Mesendoderm (in vitro differentiated cells): Measurements from ENCODE around the gene CCBE1.

ENCODE experiments used
- DNase-seq: peaks from one replicate; pipeline ENCODE4 v3.0.0; 2013
- H2AK5ac ChIP-seq: 2 replicates; pipeline ENCODE4 v1.6.1; 2013; ENCODE audit warnings: low read length, inconsistent platforms
- H2BK120ac ChIP-seq: 2 replicates; pipeline ENCODE4 v1.6.1; 2013; ENCODE audit warnings: low read depth, mild to moderate bottlenecking, low read length, moderate library complexity, mixed read lengths
- H2BK15ac ChIP-seq: replicated peaks from 2 replicates; pipeline ENCODE4 v1.6.1; 2013; ENCODE audit warnings: low read depth, mild to moderate bottlenecking, moderate library complexity
- H2BK5ac ChIP-seq: 2 replicates; pipeline ENCODE4 v1.6.1; 2013; ENCODE audit warnings: low read length, inconsistent platforms
- H3K18ac ChIP-seq: 2 replicates; pipeline ENCODE4 v1.6.1; 2013; ENCODE audit warnings: mild to moderate bottlenecking, low read length, mixed read lengths
- H3K23ac ChIP-seq: one replicate; pipeline ENCODE4 v1.6.1; 2013; ENCODE audit warnings: low read length
- H3K27ac ChIP-seq: 2 replicates; pipeline ENCODE4 v1.5.1; 2013; ENCODE audit warnings: low read depth, mild to moderate bottlenecking, inconsistent platforms, low read length, moderate library complexity
- H3K27me3 ChIP-seq: 2 replicates; pipeline ENCODE4 v1.6.1; 2013; ENCODE audit warnings: low read length, control low read depth, mild to moderate bottlenecking, inconsistent platforms; ENCODE audit not compliant: insufficient read depth, poor library complexity
- H3K36me3 ChIP-seq: 2 replicates; pipeline ENCODE4 v1.6.1; 2013; ENCODE audit warnings: low read length, inconsistent platforms; ENCODE audit not compliant: control insufficient read depth, insufficient read depth
- H3K4ac ChIP-seq: one replicate; pipeline ENCODE4 v1.6.1; 2013; ENCODE audit warnings: low read depth, mild to moderate bottlenecking, low read length, moderate library complexity
- H3K4me1 ChIP-seq: 2 replicates; pipeline ENCODE4 v1.6.1; 2013; ENCODE audit warnings: low read depth, low read length, inconsistent platforms; ENCODE audit not compliant: control insufficient read depth
- H3K4me2 ChIP-seq: 2 replicates; pipeline ENCODE4 v1.6.1; 2013; ENCODE audit warnings: low read length
- H3K4me3 ChIP-seq: 2 replicates; pipeline ENCODE4 v1.5.1; 2013; ENCODE audit warnings: mild to moderate bottlenecking, low read length
- H3K56ac ChIP-seq: one replicate; pipeline ENCODE4 v1.6.1; 2013; ENCODE audit warnings: low read length
- H3K79me1 ChIP-seq: 2 replicates; pipeline ENCODE4 v1.6.1; 2013; ENCODE audit warnings: low read length, inconsistent platforms
- H3K79me2 ChIP-seq: 2 replicates; pipeline ENCODE4 v1.6.1; 2013; ENCODE audit warnings: mild to moderate bottlenecking, low read length; ENCODE audit not compliant: control insufficient read depth, insufficient read depth
- H3K9ac ChIP-seq: 2 replicates; pipeline ENCODE4 v1.6.1; 2013; ENCODE audit warnings: low read length, inconsistent platforms
- H4K5ac ChIP-seq: one replicate; pipeline ENCODE4 v1.6.1; 2013; ENCODE audit warnings: low read length
- H4K8ac ChIP-seq: one replicate; pipeline ENCODE4 v1.6.1; 2013; ENCODE audit warnings: low read depth, mild to moderate bottlenecking, control low read depth, low read length, moderate library complexity
- WGBS: extraction: QIAGEN DNeasy Blood & Tissue Kit; methylation state at CpG from one replicate; pipeline ENCODE4 v1.1.7; 2013; ENCODE audit warnings: low lambda C conversion rate, missing lambda C conversion rate; ENCODE audit not compliant: insufficient coverage; ENCODE audit errors: extremely low coverage; 5-methylcytosine and 5-hydroxymethylcytosine counted together

Gene CCBE1

GRCh38 chr18:59729781-59730180 lies 32.6 kb upstream of the CCBE1 start:
- Histone ChIP-seq H2AK5ac (no peak overlapping the region), H2BK15ac (no peak overlapping the region), H3K27ac (no peak overlapping the region), H3K4me1 (no peaks in the 10 kb centered on the region), H3K9ac (no peak overlapping the region), H3K23ac (no peak overlapping the region), H3K18ac (no peak overlapping the region), H4K8ac (no peak overlapping the region), H3K79me1 (no peaks in the 10 kb centered on the region), H3K36me3 (no peaks in the 10 kb centered on the region), H3K4me3 (no peak overlapping the region), H3K4me2 (no peak overlapping the region), H2BK5ac (no peak overlapping the region), H4K5ac (no peak overlapping the region), H2BK120ac (no peak overlapping the region), H3K4ac (no peak overlapping the region), H3K79me2 (no peaks in the 10 kb centered on the region), H3K56ac (no peak overlapping the region), H3K27me3 (no peaks in the 10 kb centered on the region)
- DNase-seq: no peak
- WGBS: no CpG with 5 or more reads among the region's 3 CpGs

DNA sequence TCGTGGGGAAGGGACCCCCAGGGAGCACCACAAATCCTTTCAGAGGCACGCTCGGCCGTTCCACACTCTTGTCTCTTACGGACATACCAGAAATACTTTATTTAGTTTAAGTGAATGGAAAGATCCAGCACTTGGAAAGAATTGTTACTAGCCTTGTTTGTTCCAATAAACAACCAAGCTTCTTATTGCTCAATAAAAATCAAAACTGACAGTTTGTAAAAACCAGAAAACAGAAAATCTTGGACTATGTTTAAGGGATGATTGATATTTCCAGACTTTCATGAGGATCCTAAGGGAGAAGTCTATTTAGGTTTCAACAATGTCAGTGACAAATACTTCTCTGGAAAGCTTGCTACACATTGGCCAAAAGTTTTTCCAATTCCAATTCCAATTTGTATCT lies 31.6 kb upstream of the CCBE1 start:
- Histone ChIP-seq H4K8ac (no peak overlapping the region), H3K18ac (no peak overlapping the region), H2AK5ac (no peak overlapping the region), H3K4ac (no peak overlapping the region), H3K79me1 (no peaks in the 10 kb centered on the region), H2BK15ac (no peak overlapping the region), H4K5ac (no peak overlapping the region), H3K23ac (no peak overlapping the region), H3K79me2 (no peaks in the 10 kb centered on the region), H3K56ac (no peak overlapping the region), H2BK120ac (no peak overlapping the region), H3K36me3 (no peaks in the 10 kb centered on the region), H3K27ac (no peak overlapping the region), H2BK5ac (no peak overlapping the region), H3K4me1 (no peaks in the 10 kb centered on the region), H3K4me2 (no peak overlapping the region), H3K4me3 (no peak overlapping the region), H3K27me3 (no peaks in the 10 kb centered on the region), H3K9ac (no peak overlapping the region)
- WGBS: no CpG with 5 or more reads among the region's 5 CpGs
- no peak for DNase-seq

- no peak overlapping the region for H3K56ac ChIP-seq
- H2BK120ac ChIP-seq: no peak overlapping the region
- no peak overlapping the region for H4K8ac ChIP-seq
- H3K27ac ChIP-seq: no peak overlapping the region
- no peaks in the 10 kb centered on the region for H3K4me1 ChIP-seq
- no peak overlapping the region for H2BK5ac ChIP-seq
- H2BK15ac ChIP-seq: no peak overlapping the region
- no peak for DNase-seq
- H3K4ac ChIP-seq: no peak overlapping the region
- no peaks in the 10 kb centered on the region for H3K36me3 ChIP-seq
- no peak overlapping the region for H3K9ac ChIP-seq
- no peaks in the 10 kb centered on the region for H3K79me2 ChIP-seq
- H3K79me1 ChIP-seq: no peaks in the 10 kb centered on the region
- H3K23ac ChIP-seq: no peak overlapping the region
- H2AK5ac ChIP-seq: no peak overlapping the region
- H3K18ac ChIP-seq: no peak overlapping the region
- no peak overlapping the region for H3K4me2 ChIP-seq
- no peaks in the 10 kb centered on the region for H3K27me3 ChIP-seq
- no peak overlapping the region for H3K4me3 ChIP-seq
- no peak overlapping the region for H4K5ac ChIP-seq
Observed at GRCh38 chr18:59725142-59725541, 27.9 kb upstream of the CCBE1 start.

DNA sequence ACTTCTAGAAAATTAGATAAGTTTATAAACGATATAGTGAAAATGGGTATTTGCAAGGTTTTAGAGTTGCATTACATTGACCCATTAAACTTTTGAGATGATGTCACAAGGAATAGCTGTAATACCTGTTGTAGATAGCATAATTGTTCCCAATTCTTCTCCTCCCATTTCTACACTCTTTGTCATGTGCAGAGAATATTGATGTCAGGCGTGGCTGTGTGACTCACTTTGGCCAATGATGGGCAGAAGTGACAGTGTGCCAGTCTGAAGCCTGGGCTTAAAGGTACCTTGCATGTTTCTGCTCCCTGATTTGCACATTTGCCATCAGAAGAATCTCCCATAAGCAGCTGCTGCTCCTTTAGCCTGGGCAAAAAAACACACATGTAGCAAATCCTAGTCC lies 26.9 kb upstream of the CCBE1 start:
- no peak overlapping the region for H4K8ac ChIP-seq
- 100% methylated on average over 1 of the region's 2 CpGs for WGBS
- no peak overlapping the region for H3K27ac ChIP-seq
- no peaks in the 10 kb centered on the region for H3K27me3 ChIP-seq
- DNase-seq: no peak
- no peak overlapping the region for H3K9ac ChIP-seq
- no peak overlapping the region for H3K23ac ChIP-seq
- no peak overlapping the region for H3K4me2 ChIP-seq
- no peak overlapping the region for H2BK5ac ChIP-seq
- H2BK15ac ChIP-seq: no peak overlapping the region
- no peak overlapping the region for H3K4ac ChIP-seq
- H4K5ac ChIP-seq: no peak overlapping the region
- no peak overlapping the region for H2BK120ac ChIP-seq
- H3K4me1 ChIP-seq: no peaks in the 10 kb centered on the region
- no peak overlapping the region for H2AK5ac ChIP-seq
- H3K79me2 ChIP-seq: no peaks in the 10 kb centered on the region
- no peak overlapping the region for H3K56ac ChIP-seq
- H3K4me3 ChIP-seq: no peak overlapping the region
- no peaks in the 10 kb centered on the region for H3K79me1 ChIP-seq
- H3K36me3 ChIP-seq: no peaks in the 10 kb centered on the region
- H3K18ac ChIP-seq: no peak overlapping the region

DNA sequence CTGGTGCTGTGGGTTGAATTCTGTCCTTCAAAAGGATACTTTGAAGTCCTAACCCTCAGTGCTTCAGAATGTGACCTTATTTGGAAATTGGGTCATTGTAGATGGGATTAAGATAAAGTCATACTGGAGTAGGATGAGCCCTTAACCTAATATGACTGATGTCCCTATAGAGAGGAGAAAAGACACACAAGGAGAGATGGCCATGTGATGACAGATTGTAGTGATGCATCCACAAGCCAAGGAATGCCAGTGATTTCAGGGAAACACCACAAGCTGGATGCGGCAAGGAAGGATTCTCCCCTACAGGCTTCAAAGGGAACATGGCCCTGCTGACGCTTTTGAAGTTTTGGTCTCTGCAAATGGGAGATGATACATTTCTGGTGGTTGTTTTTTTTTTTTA lies 24.7 kb upstream of the CCBE1 start:
- no peaks in the 10 kb centered on the region for H3K27me3 ChIP-seq
- no peaks in the 10 kb centered on the region for H3K79me2 ChIP-seq
- no CpG with 5 or more reads among the region's 2 CpGs for WGBS

DNA sequence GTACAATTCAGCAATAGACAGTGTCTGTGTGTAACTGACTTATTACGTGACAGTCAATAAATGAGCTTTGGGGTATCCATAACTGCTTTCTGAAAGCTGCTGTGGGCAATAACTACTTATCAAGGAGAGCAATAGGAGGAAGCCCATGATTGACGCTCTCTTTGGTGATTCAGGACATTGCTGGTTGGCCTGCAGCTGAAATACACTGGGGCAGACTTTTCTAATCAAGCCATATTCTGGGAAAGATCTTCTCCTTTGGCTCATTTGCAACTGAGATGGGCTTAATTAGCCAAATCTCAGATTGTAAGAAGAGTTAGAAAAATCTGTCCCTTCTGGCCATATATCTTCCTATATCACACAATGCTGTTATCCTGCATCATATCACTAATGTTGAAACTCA lies 24.0 kb upstream of the CCBE1 start:
- no peak for DNase-seq
- Histone ChIP-seq H3K4me2 (no peak overlapping the region), H3K27me3 (no peaks in the 10 kb centered on the region), H2BK5ac (no peak overlapping the region), H3K23ac (no peak overlapping the region), H3K79me1 (no peaks in the 10 kb centered on the region), H3K36me3 (no peaks in the 10 kb centered on the region), H2BK120ac (no peak overlapping the region), H4K8ac (no peak overlapping the region), H2AK5ac (no peak overlapping the region), H3K18ac (no peak overlapping the region), H4K5ac (no peak overlapping the region), H3K4me3 (no peak overlapping the region), H3K4me1 (no peaks in the 10 kb centered on the region), H3K4ac (no peak overlapping the region), H3K79me2 (no peaks in the 10 kb centered on the region), H3K56ac (no peak overlapping the region), H3K9ac (no peak overlapping the region), H2BK15ac (no peak overlapping the region), H3K27ac (no peak overlapping the region)
- no CpG with 5 or more reads among the region's 2 CpGs for WGBS

More for the DNA sequence above, 24.7 kb upstream of the CCBE1 start:
- Histone ChIP-seq H3K18ac (no peak overlapping the region), H3K4me3 (no peak overlapping the region), H3K4ac (no peak overlapping the region), H3K23ac (no peak overlapping the region), H3K4me2 (no peak overlapping the region), H3K79me1 (no peaks in the 10 kb centered on the region), H2BK15ac (no peak overlapping the region), H3K56ac (no peak overlapping the region), H4K8ac (no peak overlapping the region), H3K4me1 (no peaks in the 10 kb centered on the region), H3K36me3 (no peaks in the 10 kb centered on the region), H2AK5ac (no peak overlapping the region), H3K27ac (no peak overlapping the region), H3K9ac (no peak overlapping the region), H4K5ac (no peak overlapping the region), H2BK5ac (no peak overlapping the region), H2BK120ac (no peak overlapping the region)
- DNase-seq: no peak
